GM18951 (cell line): ENCODE results near the gene E4F1.

Experiments
- POLR2A ChIP-seq: IDR thresholded peaks from 4 replicates; pipeline ENCODE4 v1.6.1; 2011; ENCODE audit warnings: mild to moderate bottlenecking; ENCODE audit not compliant: insufficient read length, insufficient read depth; ENCODE audit errors: extremely low read depth
- in situ Hi-C: fragments of 300-500 bp; cut with MboI; formaldehyde crosslinking; loops from one replicate; pipeline ENCODE4 v1.12.0; 2022; ENCODE audit warnings: low sequenced_read_pairs, mixed read lengths, inconsistent platforms; ENCODE audit not compliant: unreplicated experiment

The E4F1 gene

GRCh38 chr16:2214719-2214968 is 8.7 kb upstream of the E4F1 start, which contains the start of gene PGP:
Gene PGP, minus strand, starts transcription at chr16:2214840. Its CDS starts 63 bp downstream, at chr16:2214777.
- in situ Hi-C loops, result no loop called here
- TF ChIP-seq POLR2A, result no peak

GRCh38 chr16:2216330-2216729 is 7.1 kb upstream of the E4F1 start:
- in situ Hi-C loops, result no loop called here

GRCh38 chr16:2223942-2224486 is 623 bp downstream of the E4F1 start:
- in situ Hi-C loops, result no loop called here
- no peak for TF ChIP-seq POLR2A

More at GRCh38 chr16:2216330-2216729, 7.1 kb upstream of the E4F1 start:
- TF ChIP-seq POLR2A, result no peak

GRCh38 chr16:2226245-2226793 is 2.9 kb downstream of the E4F1 start:
- in situ Hi-C loops, result no loop called here
- TF ChIP-seq POLR2A, result no peak

- no peak for TF ChIP-seq POLR2A
- in situ Hi-C loops, result no loop called here
Observed at GRCh38 chr16:2226918-2227317, 3.5 kb downstream of the E4F1 start.

- in situ Hi-C loops, result no loop called here
- TF ChIP-seq POLR2A, result no peak
Observed at GRCh38 chr16:2228161-2228824, 4.9 kb downstream of the E4F1 start.

GRCh38 chr16:2229091-2229490 is 5.7 kb downstream of the E4F1 start:
- no peak for TF ChIP-seq POLR2A

GRCh38 chr16:2229632-2230250 is 6.3 kb downstream of the E4F1 start:
- in situ Hi-C loops, result no loop called here
- no peak for TF ChIP-seq POLR2A

More at GRCh38 chr16:2229091-2229490, 5.7 kb downstream of the E4F1 start:
- in situ Hi-C loops, result no loop called here

GRCh38 chr16:2230376-2230775 is 7.0 kb downstream of the E4F1 start:
- TF ChIP-seq POLR2A, result no peak
- in situ Hi-C loops, result no loop called here

GRCh38 chr16:2231016-2231931 is 7.9 kb downstream of the E4F1 start:
- in situ Hi-C loops, result no loop called here
- no peak for TF ChIP-seq POLR2A

GRCh38 chr16:2232094-2232990 is 9.0 kb downstream of the E4F1 start:
- in situ Hi-C loops, result no loop called here
- TF ChIP-seq POLR2A, result no peak
